T-helper 1 cell treated with Interleukin-12 subunit alpha and Interleukin-12 subunit beta and Interleukin-4 antibody, amounts not matched to agents 30 μg/mL and 1 μg/mL, for 36 hours (primary cell): ENCODE results near the gene CUL3.
A peak's percentile ranks its signal among the peaks of the same experiment; 100 is the strongest.
"Not testable (repeated sequence)": the region's sequence is repeated elsewhere in the genome, so short reads cannot be mapped to it uniquely, and the experiment has no call there.

Experiments
- H3K27ac Mint-ChIP-seq: one replicate; pipeline ENCODE4 v1.8.0; 2021; ENCODE audit warnings: mild to moderate bottlenecking, mixed read lengths
- H3K27me3 Mint-ChIP-seq: one replicate; pipeline ENCODE4 v1.8.0; 2021; ENCODE audit warnings: low read depth, mixed read lengths
- H3K36me3 Mint-ChIP-seq: one replicate; pipeline ENCODE4 v1.8.0; 2021; ENCODE audit warnings: low read depth, mixed read lengths
- H3K4me1 Mint-ChIP-seq: one replicate; pipeline ENCODE4 v1.8.0; 2021; ENCODE audit warnings: low read depth, mixed read lengths
- H3K4me3 Mint-ChIP-seq: one replicate; pipeline ENCODE4 v1.8.0; 2021; ENCODE audit warnings: mild to moderate bottlenecking, moderate library complexity, mixed read lengths
- H3K9me3 Mint-ChIP-seq: one replicate; pipeline ENCODE4 v1.8.0; 2021; ENCODE audit warnings: mixed read lengths

CUL3 gene

DNA sequence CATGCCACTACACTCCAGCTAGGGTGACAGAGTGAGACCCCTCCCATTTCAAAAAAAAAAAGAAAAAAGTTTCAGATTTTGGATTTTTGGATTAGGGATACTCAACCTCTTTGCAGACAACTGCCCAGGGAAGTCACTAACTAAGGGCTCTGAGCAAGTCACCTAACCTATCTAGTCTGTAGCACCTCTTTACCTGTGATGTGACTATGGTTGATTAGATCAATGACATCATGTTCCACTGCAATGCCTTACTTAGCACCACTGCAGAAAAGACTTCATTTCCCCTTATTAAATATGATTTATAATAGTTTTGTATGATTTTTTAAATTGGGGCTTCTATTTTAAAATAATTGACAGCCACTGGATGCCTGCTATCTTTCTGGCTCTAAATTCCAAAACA lies 41.2 kb downstream of the CUL3 start:
- no peaks in the 10 kb centered on the region for H3K9me3 Mint-ChIP-seq
- no peak overlapping the region for H3K27ac Mint-ChIP-seq
- H3K4me3 Mint-ChIP-seq = no peak overlapping the region
- peaks cover 35% of the 10 kb centered on the region for H3K36me3 Mint-ChIP-seq
- peaks cover 28% of the 10 kb centered on the region for H3K4me1 Mint-ChIP-seq
- no peaks in the 10 kb centered on the region for H3K27me3 Mint-ChIP-seq

DNA sequence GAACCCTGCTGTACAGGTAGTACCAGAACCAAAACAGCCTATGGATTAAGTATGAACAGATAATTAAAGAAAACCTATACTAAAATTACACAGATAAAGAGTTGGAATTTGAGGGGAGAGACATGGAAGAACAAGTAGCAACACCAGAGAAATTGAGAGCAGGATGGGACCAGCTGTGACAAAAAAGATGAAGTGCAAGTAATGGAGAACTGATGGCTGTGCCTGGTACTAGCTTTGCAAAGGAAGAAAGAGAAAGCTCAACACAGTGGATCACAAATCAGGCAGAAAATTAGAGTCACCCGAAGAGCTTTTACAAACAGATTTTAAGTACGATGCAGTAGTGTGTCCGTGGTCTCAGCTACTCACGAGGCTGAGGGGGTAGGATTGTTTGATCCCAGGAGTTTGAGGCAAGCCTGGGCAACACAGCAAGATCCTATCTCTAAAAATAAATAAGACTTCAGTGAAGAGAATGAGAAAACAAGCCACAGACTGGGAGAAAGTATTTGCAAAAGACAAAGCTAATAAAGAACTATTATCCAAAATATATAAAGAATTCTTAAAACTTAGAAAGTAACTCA lies 46.5 kb downstream of the CUL3 start:
- Mint-ChIP-seq H3K4me3 (no peak overlapping the region), H3K27me3 (no peaks in the 10 kb centered on the region), H3K27ac (no peak overlapping the region), H3K4me1 (peaks cover 18% of the 10 kb centered on the region), H3K9me3 (no peaks in the 10 kb centered on the region), H3K36me3 (peaks cover 26% of the 10 kb centered on the region)

DNA sequence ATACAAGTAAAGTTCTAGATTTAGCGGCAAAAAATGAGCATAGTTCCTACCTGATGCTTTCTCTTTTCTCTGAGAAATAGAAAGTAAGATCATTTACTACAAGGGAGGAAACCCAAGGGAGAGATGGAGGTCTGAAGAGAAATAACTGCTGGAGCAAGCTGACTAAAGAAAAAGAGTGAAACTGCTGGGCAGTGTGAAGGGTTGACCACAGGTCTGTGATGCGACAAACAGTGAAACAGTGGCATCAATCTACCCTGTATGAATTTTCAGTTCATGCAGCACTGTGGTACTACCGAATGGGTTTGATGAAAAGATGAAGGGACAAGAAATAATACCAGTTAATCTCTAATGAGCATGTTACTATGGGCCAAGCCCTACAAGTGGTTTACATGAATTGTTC lies 52.2 kb downstream of the CUL3 start:
- Mint-ChIP-seq H3K4me1 (peaks cover 33% of the 10 kb centered on the region), H3K4me3 (no peak overlapping the region), H3K27ac (no peak overlapping the region), H3K36me3 (peaks cover 17% of the 10 kb centered on the region), H3K27me3 (no peaks in the 10 kb centered on the region), H3K9me3 (no peaks in the 10 kb centered on the region)

DNA sequence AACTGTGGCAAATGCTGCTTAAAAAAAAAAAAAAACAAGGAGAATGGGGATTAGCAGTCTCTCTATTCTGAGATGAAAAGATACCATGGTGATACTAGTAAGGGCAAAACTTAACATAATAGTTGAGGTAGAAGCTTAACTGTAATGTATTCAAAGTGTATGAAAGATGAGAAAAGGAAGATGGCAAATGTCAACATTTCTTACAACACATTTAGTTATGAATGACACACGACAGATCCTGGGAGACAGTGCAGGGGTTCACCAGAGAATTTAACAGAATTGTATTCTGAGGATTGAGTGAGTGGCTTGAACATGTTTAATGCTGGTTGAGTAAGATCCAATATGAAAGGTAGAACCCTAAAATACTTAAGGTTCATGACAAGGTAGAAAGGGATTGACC lies 52.7 kb downstream of the CUL3 start:
- Mint-ChIP-seq H3K36me3 (peaks cover 17% of the 10 kb centered on the region), H3K9me3 (no peaks in the 10 kb centered on the region), H3K4me3 (no peak overlapping the region), H3K27ac (no peak overlapping the region), H3K27me3 (no peaks in the 10 kb centered on the region), H3K4me1 (peaks cover 37% of the 10 kb centered on the region)

DNA sequence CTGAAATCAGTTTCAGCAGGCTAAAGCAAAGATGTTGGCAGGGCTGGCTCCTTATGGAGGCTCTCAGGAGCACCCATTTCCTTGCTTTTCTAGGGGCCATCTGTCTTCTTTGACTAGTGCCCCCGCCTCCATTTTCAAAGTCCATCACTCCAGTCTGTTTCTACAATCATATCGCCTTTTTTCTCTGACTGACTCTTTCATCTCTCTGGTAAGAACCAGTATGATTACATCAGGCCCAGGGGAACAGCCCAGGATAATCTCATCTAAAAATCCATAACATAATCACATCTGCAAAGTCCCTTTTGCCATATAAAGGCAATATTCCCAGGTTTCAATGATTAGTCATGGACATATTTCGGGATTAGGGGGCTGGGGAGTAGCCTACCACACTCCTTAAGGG lies 57.0 kb downstream of the CUL3 start:
- H3K27ac Mint-ChIP-seq = no peak overlapping the region
- no peak overlapping the region for H3K4me3 Mint-ChIP-seq
- H3K36me3 Mint-ChIP-seq = peaks cover 19% of the 10 kb centered on the region
- H3K4me1 Mint-ChIP-seq = peaks cover 64% of the 10 kb centered on the region
- H3K27me3 Mint-ChIP-seq = no peaks in the 10 kb centered on the region
- H3K9me3 Mint-ChIP-seq = no peaks in the 10 kb centered on the region

DNA sequence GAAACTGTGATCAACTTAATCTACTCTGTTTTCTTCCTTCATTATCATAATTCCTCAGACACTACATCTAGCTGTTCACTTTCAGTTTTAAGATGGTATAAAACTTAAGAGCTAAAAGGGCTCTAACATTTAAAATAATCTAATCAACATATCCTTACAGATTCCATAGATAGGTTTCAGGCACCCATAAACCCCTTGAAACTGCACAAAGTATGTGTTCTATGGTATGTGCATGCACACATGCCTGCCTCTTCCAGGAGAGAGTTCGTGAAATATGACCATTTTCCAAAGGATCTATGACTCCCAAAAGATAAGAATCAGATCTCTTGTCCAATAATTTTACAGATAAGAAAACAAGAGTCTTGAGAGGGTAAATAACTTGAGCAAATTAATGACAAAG lies 59.4 kb downstream of the CUL3 start:
- Mint-ChIP-seq H3K9me3 (no peaks in the 10 kb centered on the region), H3K27me3 (no peaks in the 10 kb centered on the region), H3K4me1 (peaks cover 50% of the 10 kb centered on the region), H3K27ac (peak overlapping the region; percentile 56), H3K4me3 (no peak overlapping the region), H3K36me3 (peaks cover 6% of the 10 kb centered on the region)

DNA sequence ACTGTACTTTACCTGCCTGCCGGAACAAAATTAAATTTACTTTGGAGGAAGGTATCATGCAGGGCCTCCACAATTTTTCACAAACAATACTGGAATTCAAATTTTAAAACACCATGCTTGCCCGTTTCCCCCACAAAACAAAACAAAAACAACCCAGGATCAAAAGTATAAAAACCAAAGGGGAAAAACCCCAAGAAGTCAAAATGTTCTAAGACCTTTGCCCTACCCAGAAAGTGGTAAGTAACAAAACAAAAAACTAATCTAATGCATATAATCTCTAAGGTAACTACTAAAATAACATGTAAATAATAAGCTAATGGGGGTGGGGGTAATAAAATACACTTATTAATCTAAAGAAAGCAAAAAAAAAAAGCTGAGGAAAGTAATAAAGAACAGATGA lies 60.5 kb downstream of the CUL3 start:
- peak overlapping the region; percentile 48 for H3K4me3 Mint-ChIP-seq
- peaks cover 57% of the 10 kb centered on the region for H3K4me1 Mint-ChIP-seq
- no peaks in the 10 kb centered on the region for H3K9me3 Mint-ChIP-seq
- peak overlapping the region; percentile 77 for H3K27ac Mint-ChIP-seq
- peaks cover 3% of the 10 kb centered on the region for H3K36me3 Mint-ChIP-seq
- H3K27me3 Mint-ChIP-seq = no peaks in the 10 kb centered on the region

DNA sequence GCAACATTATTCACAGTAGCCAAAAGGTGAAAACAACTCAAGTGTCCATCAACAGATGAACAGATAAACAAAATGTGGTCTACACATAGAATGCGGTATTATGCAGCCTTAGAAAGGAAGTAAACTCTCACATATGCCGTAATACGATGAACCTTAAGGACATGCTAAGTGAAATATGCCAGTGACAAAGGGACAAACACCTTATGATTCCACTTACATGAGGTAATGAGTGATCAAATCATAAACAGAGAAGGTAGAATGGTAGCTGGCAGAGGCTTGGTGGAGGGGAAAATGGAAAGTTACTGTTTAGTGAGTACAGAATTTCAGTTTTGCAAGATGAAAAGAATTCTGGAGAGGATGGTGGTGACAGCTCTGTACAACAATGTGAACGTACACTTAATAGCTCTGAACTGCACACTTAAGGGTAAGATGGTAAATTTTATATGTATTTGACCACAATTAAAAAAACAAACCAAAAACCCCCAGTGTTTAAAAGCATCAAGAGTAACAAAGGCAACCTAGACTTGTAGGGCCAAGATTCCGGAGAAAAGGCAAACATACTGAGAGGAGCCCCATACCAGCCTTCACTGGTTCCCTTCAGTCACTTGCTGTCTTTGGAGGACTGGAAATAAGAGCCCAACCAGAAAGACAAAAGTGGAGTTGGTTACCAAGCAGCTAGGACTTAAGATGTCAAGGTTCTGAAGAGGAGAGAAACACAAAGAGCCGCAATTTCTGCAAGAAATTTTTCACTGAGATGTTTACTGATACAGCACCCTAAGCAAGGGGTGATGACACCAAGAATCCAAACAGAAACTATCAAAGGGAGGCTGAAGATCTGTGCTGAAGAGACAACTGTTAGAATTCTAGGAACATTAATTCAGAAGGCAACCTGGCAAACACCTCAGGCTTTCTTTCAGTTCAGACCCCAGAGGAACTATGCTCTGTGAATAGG lies 61.3 kb downstream of the CUL3 start:
- H3K27ac Mint-ChIP-seq = peak overlapping the region; percentile 77
- peaks cover 3% of the 10 kb centered on the region for H3K36me3 Mint-ChIP-seq
- H3K4me1 Mint-ChIP-seq = peaks cover 57% of the 10 kb centered on the region
- no peaks in the 10 kb centered on the region for H3K9me3 Mint-ChIP-seq
- peak overlapping the region; percentile 48 for H3K4me3 Mint-ChIP-seq
- H3K27me3 Mint-ChIP-seq = no peaks in the 10 kb centered on the region

DNA sequence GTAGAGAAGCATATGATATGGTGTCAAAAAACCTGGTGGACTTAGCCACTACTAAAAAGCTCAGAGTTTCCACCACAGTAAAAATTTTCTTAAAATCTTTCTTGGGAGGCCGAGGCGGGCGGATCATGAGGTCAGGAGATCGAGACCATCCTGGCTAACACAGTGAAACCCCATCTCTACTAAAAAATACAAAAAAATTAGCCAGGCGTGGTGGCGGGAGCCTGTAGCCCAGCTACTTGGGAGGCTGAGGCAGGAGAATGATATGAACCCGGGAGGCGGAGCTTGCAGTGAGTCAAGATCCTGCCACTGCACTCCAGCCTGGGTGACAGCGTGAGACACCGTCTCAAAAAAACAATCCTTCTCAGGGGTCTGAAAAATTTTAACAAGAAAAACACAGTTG lies 62.7 kb downstream of the CUL3 start:
- not testable (repeated sequence) for H3K9me3 Mint-ChIP-seq, H3K4me3 Mint-ChIP-seq, H3K27me3 Mint-ChIP-seq, H3K27ac Mint-ChIP-seq, H3K36me3 Mint-ChIP-seq
- peaks cover 56% of the 10 kb centered on the region for H3K4me1 Mint-ChIP-seq

DNA sequence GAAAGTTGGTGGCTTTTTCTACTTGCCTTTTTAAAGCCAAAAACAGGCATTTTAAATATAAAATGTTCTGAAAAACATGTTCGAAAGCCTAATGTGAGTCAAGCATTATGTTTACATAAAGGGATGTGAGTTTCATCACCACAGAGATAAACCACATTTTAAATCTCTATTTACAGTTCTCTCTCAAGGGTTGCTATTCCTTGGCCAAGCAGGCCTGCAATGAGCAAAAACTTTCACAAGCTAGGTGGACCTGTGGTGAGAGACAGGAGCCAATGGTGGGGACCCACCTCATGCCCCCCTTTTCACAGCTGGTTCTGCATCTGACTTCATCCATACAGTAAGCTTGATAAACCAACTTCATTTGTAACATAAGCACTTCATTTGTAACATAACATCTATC lies 65.1 kb downstream of the CUL3 start:
- H3K27me3 Mint-ChIP-seq = no peaks in the 10 kb centered on the region
- H3K27ac Mint-ChIP-seq = peak overlapping the region; percentile 70
- H3K9me3 Mint-ChIP-seq = no peaks in the 10 kb centered on the region
- peak overlapping the region; percentile 11 for H3K4me3 Mint-ChIP-seq
- H3K36me3 Mint-ChIP-seq = peaks cover 4% of the 10 kb centered on the region
- H3K4me1 Mint-ChIP-seq = peaks cover 44% of the 10 kb centered on the region

DNA sequence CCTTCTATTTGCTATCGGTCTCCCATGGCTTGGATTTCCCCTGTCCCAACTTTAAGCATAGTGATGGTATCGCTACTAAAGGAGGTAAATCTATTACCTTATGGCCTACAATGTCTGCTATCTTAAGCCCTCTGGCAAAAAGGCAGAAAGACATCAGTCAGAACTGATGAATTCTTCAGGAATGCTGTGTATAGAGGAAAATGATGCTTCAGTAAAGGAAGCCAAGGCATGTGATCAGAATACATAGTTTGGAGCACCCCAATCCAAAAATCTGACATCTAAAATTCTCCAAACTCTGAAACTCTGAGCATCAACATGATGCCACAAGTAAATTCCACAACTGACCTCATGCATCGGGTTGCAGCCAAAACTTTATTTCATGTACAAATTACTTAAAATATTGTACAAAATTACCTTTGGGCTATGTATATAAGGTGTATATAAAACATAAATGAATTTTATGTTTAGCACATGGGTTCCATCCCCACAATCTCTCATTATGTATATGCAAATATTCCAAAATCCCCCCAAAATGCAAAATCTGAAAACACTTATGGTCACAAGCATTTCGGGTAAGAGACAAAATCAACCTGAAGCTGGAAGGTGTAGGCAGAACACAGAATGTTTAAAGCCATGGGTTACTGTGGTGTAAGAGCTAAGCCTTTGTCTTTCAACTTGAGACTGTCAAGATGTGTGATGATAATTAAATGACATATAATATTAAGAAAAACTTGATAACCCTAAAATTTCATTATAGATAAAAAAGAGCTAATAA lies 66.2 kb downstream of the CUL3 start:
- no peak overlapping the region for H3K4me3 Mint-ChIP-seq
- H3K4me1 Mint-ChIP-seq = peaks cover 38% of the 10 kb centered on the region
- H3K9me3 Mint-ChIP-seq = no peaks in the 10 kb centered on the region
- peaks cover 7% of the 10 kb centered on the region for H3K36me3 Mint-ChIP-seq
- H3K27ac Mint-ChIP-seq = peak overlapping the region; percentile 23
- H3K27me3 Mint-ChIP-seq = no peaks in the 10 kb centered on the region

DNA sequence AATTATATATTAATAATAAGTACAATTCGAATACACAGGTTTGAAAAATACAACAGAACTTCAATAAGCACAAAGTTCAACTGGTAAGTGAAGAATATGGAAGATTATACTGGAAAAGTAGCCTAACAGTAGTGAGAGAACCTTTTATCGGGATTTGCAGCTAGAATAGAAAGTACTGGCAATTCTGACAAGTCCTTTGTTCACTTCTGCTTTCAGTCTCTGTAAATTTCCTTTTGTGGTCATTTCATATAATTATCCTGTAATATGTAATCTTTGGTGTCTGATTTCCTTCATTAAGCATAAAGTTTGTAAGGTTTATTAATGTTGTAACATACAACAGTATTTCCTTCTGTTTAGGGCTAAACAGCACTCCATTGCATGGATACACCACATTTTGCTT lies 67.2 kb downstream of the CUL3 start:
- H3K4me3 Mint-ChIP-seq = no peak overlapping the region
- H3K36me3 Mint-ChIP-seq = peaks cover 13% of the 10 kb centered on the region
- H3K27me3 Mint-ChIP-seq = no peaks in the 10 kb centered on the region
- no peak overlapping the region for H3K27ac Mint-ChIP-seq
- peaks cover 28% of the 10 kb centered on the region for H3K4me1 Mint-ChIP-seq
- H3K9me3 Mint-ChIP-seq = no peaks in the 10 kb centered on the region

DNA sequence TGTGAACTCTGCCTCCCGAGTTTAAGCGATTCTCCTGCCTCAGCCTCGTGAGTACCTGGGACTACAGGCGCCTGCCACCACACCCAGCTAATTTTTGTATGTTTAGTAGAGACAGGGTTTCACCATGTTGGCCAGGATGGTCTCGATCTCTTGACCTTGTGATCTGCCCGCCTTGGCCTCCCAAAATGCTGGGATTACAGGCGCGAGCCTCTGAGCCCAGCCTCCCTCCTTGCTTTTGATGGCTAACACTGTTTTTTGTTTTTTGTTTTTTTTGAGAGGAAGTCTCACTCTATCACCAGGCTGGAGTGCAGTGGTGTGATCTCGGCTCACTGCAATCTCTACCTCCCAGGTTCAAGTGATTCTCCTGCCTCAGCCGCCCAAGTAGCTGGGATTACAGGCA lies 68.8 kb downstream of the CUL3 start:
- H3K27me3 Mint-ChIP-seq, H3K27ac Mint-ChIP-seq, H3K9me3 Mint-ChIP-seq, H3K4me3 Mint-ChIP-seq: not testable (repeated sequence)
- peaks cover 26% of the 10 kb centered on the region for H3K4me1 Mint-ChIP-seq
- peaks cover 17% of the 10 kb centered on the region for H3K36me3 Mint-ChIP-seq

DNA sequence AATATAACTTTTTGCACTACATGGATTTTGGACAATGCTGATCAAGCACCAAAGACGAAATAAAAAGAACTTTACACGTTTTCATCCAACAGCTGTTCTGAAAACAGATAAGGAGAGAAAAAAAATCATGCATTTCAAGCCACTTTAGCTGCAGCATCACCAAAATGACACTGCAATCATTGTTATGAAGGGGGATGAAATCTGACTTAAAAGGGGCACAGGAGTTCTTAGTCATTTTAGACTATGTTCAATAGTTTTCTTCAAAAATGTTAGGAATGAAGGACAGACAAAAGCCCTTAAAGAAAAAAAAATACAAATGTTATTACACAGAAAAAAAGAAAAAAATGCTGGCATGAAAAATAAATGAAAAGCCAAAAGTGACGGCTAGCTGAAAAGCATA lies 71.2 kb downstream of the CUL3 start:
- Mint-ChIP-seq H3K27ac (no peak overlapping the region), H3K36me3 (peaks cover 17% of the 10 kb centered on the region), H3K4me3 (no peak overlapping the region), H3K9me3 (no peaks in the 10 kb centered on the region), H3K27me3 (no peaks in the 10 kb centered on the region), H3K4me1 (peaks cover 21% of the 10 kb centered on the region)

DNA sequence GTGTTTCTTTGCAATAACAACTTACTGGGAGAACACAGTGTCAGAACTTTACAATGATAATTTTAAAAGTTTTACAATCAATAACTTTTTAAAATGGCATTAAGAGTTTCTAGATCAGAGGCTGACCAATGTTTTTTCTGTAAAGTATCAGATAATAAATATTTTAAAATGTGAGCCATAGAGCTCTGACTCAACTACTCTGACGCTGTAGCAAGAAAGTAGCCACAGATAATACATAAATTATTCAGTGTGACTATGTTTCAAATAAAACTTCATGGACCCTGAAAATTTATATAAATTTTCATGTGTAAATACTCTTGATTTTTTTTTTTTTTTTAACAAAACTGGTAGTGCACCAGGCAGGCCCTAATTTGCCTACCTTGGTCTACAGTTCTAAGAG lies 77.4 kb downstream of the CUL3 start:
- Mint-ChIP-seq H3K9me3 (no peaks in the 10 kb centered on the region), H3K27me3 (no peaks in the 10 kb centered on the region), H3K27ac (no peak overlapping the region), H3K36me3 (peaks cover 28% of the 10 kb centered on the region), H3K4me3 (no peak overlapping the region), H3K4me1 (peaks cover 5% of the 10 kb centered on the region)
